HG03045 (cell line): ENCODE results near the gene HOTAIR.

ENCODE experiments used
- ATAC-seq: cut with Tn5 transposase; IDR thresholded peaks from one replicate; pipeline ENCODE4 v1.9.1; 2021; ENCODE audit warnings: mild to moderate bottlenecking, moderate library complexity; ENCODE audit not compliant: unreplicated experiment

The HOTAIR gene

GRCh38 chr12:53976823-53977595, 2.3 kb upstream of the HOTAIR start:
- no peak for ATAC-seq

GRCh38 chr12:53976172-53976822, 1.5 kb upstream of the HOTAIR start:
- ATAC-seq: no peak

- ATAC-seq: no peak
Measured at GRCh38 chr12:53975479-53976152, 862 bp upstream of the HOTAIR start.

GRCh38 chr12:53975064-53975471, 314 bp upstream of the HOTAIR start:
- ATAC-seq: no peak

GRCh38 chr12:53973236-53974042, 1.3 kb downstream of the HOTAIR start:
- no peak for ATAC-seq

- no peak for ATAC-seq
Measured at GRCh38 chr12:53972722-53973235, 2.0 kb downstream of the HOTAIR start, which contains the start of gene HOXC11. TSS of gene HOXC11 (plus strand) at chr12:53973126. CDS start at chr12:53973242, 116 bp downstream.

- no peak for ATAC-seq
Measured at GRCh38 chr12:53972152-53972702, 2.5 kb downstream of the HOTAIR start.

GRCh38 chr12:53971686-53972085, 3.1 kb downstream of the HOTAIR start:
- no peak for ATAC-seq

GRCh38 chr12:53971129-53971528, 3.6 kb downstream of the HOTAIR start:
- ATAC-seq: no peak

- ATAC-seq: no peak
Measured at GRCh38 chr12:53970451-53970850, 4.3 kb downstream of the HOTAIR start.

GRCh38 chr12:53969588-53970259, 5.0 kb downstream of the HOTAIR start:
- no peak for ATAC-seq

- no peak for ATAC-seq
Measured at GRCh38 chr12:53968214-53969127, 6.3 kb downstream of the HOTAIR start.

- no peak for ATAC-seq
Measured at GRCh38 chr12:53967421-53967925, 7.3 kb downstream of the HOTAIR start.

- ATAC-seq: no peak
Measured at GRCh38 chr12:53966385-53967133, 8.2 kb downstream of the HOTAIR start.

GRCh38 chr12:53966085-53966384, 8.7 kb downstream of the HOTAIR start:
- ATAC-seq: no peak

GRCh38 chr12:53965281-53966084, 9.3 kb downstream of the HOTAIR start:
- no peak for ATAC-seq

GRCh38 chr12:53964315-53964713, 10.4 kb downstream of the HOTAIR start:
- no peak for ATAC-seq
